HG03460 (cell line): ENCODE data around the gene DPY19L1.
A peak's percentile ranks its signal among the peaks of the same experiment; 100 is the strongest.
"Not testable (repeated sequence)": the region's sequence is repeated elsewhere in the genome, so short reads cannot be mapped to it uniquely, and the experiment has no call there.

ENCODE experiments used
- ATAC-seq: cut with Tn5 transposase; IDR thresholded peaks from one replicate; pipeline ENCODE4 v1.9.1; 2021; ENCODE audit not compliant: unreplicated experiment

Gene DPY19L1

DNA sequence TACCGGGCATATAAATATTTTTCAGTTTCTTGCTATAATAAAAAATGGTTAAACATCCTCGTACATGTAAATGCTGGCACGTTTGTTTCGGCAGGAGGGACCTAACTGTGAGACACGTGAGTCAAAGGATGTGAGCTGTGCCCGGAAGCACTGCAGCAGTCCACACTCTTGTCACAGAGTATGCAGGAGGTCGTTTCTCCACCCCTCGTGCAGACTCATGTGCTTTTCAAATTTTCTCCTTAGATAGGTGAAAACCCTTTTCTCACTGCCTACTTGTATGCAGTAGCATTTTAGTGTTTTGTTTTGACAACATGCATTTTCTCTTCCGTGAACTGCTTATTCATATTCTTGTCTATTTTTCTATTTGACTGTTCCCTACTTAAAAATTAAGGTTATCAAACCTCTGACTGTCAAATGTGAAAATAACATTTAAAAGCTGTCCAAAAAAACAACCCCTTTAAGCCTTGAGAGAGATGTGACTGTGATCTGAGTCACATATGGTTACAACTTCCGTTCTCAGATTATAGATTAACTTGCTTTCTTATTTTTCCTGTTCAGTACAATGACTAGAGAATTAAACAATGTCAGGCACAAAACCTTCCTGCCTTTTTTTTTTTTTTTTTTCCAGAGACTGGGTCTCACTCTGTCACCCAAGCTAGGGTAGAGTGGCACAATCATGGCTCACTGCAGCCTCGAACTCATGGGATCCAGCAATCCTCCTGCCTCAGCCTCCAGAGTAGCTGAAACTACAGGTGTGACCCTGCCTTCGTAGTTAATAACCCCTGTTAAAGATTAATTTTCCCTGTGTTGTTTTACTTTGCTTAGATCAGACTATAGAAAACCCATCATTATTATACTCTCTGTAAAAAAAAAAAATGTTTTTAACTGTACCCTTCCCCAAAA, 45.1 kb downstream of the DPY19L1 start:
- peak; percentile 85 for ATAC-seq

DNA sequence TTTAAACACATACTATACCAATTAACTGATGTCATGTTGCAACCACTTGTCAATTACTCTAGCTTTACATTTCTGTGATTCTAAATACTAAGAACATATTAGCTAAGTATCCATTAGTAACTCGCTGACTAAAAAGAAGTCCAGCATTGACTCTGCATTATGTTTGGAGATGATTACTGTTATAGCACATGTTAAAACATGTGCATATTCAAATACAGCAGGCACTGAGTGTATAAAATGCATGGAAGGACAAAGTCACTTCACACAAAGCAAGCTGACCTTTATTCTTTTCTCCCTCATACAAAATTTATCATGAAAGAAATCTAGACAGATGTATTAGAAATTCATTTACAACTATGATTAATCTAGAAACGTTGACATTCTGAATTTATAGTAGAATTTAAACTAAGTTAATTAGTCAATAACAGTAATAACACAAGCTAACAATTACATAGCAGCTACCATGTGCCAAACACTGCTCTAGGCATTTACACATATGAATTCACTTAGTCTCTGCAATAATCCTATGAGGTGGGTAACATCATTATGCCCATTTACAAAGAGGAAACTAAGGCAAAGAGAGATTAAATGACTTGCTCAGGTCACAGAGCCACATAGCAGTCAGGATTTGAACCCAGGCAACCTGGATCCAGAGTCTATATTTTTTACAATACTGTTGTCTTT, 48.7 kb downstream of the DPY19L1 start:
- not testable (repeated sequence) for ATAC-seq

DNA sequence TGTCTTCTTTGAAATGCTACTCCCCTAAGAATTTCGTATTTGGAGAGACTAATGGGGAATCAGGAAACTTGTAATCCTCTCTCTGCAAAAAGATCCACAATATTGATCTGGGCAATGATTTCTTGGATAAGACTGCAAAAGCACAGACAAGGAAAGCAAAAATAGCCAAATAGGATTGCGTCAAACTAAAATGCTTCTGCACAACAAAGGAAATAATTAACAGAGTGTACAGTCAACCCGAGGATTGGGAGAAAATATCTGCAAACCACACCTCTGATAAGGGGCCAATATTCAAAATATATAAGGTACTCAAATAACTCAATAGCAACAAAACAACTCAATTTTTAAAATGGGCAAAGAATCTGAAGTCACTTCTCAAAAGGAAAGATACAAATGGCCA, 52.1 kb downstream of the DPY19L1 start:
- ATAC-seq: not testable (repeated sequence)

DNA sequence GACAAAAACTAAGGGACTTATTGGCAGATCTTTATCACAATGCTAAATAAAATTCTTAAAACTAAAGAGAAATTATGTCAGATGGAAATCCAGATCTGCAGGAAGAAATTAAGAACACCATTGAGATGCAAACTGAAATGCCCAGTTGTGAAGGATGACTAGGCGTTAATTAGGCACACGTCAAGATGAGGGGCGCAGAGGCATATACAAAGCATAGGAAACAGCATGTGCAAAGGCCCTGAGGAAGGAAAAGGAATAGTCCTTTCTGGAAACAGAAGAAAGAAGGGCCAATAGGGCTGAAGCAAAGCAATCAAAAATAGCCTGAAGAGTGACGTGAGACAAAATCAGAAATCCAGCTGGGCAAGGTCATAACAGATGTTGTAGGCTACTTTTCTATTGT, 53.1 kb downstream of the DPY19L1 start:
- ATAC-seq: not testable (repeated sequence)

DNA sequence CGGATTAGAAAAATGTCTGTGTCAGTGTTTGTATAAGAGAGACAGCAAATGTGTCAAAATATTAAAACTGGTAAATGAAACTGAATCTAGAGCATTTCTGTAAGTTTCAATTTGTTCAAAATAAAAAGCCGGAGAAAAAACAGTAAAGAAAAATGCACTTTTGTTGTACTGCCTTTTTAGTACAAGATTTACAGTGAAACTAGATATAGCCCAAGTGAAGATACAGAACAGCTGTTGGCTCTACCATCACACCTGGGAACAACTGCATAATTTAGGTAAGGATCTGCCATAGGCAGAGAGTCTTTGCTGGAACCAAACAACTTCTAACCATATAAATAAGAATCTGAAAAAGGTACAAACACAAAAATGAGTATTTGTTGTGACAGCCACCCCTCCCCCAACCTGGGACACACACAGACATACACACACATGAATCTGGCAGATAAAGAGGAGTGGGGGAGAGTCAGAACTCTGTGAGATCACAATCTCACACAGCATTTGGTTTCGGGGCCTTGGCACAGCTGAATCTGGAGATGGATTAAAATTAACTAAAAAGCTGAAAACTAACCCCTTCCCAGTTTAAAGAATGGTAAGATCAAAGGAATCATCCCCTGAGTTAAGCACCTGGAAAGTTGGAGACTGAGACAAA, 54.8 kb downstream of the DPY19L1 start:
- no peak for ATAC-seq

DNA sequence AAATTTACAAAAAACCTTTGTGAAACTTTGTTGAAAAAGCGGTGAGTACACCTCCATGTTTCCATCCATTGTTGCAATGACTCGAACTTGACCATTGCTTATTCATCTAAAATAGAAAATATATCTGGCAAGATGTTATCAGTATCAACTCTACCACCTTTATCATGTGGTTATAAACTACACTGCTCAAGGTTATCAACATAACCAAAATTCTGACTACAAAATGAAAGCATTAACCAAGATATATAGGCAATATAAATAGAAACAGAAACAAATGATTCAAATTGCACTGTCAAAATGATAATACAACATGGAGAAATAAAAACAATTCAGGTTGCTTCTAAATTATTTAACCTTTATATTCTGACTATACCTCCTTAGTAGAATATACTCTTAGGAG, 58.2 kb downstream of the DPY19L1 start:
- not testable (repeated sequence) for ATAC-seq

DNA sequence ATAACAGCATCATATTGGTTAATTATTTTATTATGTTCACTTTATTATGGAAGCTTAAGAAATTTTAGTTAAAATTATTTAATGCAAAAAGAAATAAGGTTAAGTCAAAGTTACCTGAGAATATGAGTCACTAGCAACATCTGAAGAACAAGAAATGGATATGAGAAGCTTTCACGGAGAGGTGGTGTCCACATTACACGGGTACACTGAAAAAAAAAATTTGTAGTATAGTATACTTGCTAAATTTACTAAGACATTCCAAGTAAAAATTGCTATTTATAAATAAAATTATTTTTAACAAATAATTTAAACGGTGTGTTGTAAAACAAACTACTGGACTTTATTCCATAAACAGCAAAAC, 63.9 kb downstream of the DPY19L1 start:
- ATAC-seq: no peak

DNA sequence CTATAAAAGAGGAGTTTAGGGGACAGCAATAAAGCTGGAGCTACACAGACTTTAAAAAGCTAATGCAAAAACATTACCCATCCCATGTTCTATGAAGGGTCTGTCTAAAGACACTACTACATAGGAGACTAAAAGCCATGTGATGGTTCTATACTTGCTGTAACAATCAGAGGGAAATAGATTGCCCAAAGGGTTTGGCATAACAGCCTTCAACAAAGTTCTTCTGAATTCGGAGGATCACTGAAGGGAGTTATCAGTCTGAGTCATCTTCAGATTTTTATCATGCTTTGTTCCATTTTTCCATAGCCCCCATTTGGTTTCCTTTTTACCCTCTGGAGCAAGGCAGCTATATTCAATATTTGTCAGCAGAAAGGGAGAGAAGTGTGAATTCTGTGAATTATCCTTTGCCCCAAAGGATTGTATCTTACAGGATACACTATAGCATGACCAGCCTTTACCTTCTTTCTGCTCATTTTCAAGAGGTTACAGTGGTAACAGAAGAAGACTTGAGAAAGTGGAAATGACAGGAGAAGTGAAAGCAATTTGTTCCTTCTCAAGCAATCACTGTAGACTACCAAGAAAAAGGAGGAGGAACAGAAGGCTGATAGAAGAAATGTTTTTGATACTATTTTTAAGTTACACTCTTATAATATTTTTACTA, 64.4 kb downstream of the DPY19L1 start:
- peak; percentile 72 for ATAC-seq

DNA sequence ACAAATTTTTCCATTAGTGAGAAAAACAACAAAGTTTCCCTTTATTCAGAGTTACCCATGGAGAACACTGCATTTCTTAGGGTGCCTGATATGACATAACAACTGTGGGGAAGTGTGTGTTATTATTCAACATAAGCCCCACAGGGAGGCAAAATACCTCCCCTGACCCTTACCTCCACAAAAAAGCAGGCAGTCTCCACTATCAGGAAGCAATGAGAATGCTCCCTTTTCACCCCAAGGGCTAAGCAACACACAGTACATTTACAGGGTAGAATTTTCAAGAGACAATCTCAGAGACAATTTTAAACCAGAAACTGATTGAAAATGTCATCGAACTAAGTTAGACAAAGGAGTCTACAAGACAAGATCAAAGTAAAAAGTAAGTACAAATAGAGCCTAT, 69.5 kb downstream of the DPY19L1 start:
- not testable (repeated sequence) for ATAC-seq

DNA sequence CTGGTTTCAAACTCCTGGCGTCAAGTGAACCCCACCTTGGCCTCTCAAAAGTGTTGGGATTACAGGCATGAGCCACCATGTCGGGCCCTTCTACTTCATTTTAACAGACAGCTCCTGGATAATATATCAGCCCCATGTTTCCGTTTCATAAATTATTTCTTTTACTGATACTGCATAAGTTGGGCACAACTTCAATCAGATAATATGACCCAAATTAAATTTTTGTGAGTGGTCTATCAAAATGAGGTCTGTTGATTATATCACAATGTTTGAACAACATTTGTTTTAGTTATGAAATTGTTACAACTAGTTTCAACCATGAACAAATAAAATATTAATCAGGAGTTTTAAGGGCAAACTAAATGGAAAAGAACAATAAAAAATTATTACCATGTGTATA, 70.8 kb downstream of the DPY19L1 start:
- not testable (repeated sequence) for ATAC-seq

DNA sequence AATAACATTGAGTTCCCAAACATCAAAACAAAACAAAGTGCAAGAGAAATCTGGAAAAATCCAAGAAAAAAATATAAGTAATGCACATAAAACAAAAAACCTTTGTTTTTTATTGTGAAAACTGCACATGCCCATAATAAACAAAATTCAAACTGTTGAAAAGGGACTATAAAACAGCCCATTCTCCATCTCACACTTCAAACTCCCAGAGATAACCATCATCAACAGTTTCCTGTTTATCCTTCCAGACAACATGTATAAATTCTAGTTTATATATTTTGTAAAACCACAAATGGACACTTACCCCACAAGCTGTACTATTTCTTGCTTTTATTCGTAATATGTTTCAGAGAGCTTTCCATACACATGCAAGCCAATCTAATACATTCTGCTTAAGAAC, 79.3 kb downstream of the DPY19L1 start:
- ATAC-seq: no peak

DNA sequence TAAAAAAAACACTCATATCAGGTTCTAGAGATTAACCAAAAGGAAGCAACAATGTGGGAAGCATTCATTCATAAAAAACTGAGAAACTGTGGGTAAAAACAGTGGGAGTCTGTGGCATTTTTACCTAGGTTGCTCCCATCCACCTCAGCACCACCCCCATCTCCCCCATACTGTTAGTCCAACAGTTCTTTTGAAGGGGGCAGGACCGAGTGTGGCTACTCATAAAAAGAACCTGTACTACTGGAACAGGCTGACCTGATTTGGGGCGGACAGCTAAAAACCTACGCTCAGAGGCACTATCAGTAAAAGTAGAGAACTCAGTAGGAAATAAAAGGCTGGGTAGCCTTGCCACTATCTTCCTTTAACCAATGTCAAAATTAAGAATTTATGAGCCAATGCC, 84.5 kb downstream of the DPY19L1 start:
- no peak for ATAC-seq

DNA sequence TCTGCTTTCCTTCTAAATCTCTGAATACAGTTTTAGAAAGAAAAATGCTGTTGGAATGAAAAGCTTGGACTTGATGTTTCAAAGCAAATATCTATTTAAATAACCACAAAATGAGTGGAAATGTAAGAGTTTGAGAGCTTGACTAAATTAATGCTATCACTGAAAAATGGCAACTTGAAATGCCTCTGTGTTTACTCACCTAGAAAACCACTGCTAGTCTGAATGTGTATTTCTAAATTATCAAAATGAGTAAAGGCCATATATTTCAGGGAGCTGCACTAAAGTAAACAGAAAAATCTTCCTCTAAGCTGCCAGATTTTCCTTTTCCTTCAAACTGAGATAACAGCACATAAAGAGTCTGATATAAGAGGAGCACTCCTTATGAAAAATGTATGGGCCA, 87.9 kb downstream of the DPY19L1 start:
- no peak for ATAC-seq

DNA sequence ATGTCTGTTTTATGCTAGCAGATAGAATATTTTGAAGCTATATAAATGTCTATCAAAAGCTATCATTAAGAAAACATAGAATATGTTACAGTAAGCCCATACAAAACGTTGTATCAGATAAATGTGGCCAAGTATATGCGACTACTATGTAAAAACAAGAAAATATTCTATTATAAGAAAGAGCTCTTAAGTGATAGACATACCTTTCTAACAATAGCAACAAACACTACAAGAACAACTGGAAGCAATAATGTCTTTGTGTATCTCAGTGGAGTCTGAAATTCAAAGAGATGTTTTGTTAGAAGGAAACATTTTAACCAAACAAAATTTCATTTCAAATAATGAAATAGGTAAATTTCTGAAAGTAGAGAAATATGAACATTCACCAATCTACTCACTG, 89.9 kb downstream of the DPY19L1 start:
- ATAC-seq: not testable (repeated sequence)

DNA sequence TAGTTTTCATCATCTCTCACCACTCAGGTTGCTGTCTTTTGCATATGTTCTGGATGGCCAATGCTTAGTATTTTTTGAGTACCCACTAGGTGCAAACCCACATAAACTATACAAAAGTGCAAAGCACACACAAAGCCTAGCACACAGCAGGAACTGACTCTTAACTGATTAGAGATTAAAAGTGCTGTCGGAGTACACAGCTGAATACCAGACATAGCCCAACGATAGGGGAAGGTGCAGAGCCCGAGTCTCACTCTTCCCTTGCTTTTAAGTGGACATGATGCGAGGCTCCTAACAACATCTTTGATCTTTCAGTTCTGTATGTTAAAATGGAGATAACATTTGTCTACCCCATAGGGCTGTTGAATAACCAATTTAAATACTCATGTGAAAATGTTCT, 90.8 kb downstream of the DPY19L1 start:
- ATAC-seq: no peak

DNA sequence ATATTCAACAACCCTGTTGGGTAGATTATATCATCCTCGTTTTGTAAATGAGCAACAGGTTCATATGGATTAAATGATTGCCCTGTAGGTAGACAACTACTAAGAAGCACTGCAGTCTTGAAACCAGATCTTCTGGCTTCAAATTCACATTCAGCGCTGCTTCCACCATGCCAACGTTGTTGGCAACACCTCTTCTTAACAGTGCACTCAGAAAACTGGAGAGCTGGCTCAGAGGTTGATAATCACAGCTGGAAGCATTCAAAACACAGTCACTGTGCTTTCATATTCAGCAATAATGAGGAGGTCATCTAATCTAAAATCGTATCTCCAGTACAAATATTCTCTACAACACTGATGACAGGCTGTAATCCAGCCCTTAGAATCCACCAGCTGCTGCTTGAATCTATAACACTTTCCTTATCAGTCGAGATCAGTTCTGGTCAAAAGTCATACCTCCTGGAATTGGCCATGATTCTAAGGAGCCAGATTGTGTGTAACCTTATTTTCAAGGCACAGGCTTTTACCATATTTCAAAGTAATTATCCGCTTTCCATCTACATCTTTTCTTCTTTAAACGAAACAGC, 91.3 kb downstream of the DPY19L1 start:
- not testable (repeated sequence) for ATAC-seq

DNA sequence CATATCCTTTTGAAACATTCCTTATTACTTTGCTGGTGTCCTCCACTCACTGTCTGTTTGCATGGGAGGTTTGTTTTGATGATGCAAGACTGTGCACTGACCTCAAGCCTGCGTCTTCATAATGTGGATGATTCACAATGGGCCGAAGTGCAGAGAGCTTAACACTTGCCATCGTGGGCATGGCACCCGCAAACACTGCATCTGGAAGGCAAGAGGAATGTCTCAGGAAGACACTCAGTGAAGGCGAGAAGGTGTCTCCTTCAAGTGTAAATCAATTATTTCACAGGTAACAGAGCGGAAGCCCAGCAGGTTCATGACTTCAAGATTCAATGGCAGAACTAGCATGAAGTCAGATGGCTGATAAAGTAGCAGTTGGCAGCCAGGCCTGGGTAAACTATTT, 98.1 kb downstream of the DPY19L1 start:
- no peak for ATAC-seq

DNA sequence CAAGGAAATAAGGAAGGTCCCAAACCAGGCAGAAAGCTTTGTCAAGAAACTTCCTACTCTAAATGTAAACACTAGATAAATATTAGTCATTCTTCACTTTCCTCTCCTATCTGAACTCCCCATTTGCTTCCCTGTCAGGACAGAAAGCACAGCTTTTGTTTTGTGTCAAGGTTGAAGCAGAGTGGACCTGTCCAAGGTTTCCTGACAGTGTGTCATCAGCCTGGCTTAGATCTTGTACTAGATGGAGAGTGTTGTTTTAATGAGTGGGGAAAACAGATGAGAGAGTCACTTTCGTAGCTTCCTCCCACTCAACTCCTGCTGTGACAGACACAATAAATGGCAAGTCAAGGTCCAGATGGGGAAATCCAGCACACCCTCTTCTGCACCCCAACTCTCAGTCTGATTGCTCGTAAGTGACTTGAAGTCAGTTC, 101.5 kb downstream of the DPY19L1 start:
- not testable (repeated sequence) for ATAC-seq

DNA sequence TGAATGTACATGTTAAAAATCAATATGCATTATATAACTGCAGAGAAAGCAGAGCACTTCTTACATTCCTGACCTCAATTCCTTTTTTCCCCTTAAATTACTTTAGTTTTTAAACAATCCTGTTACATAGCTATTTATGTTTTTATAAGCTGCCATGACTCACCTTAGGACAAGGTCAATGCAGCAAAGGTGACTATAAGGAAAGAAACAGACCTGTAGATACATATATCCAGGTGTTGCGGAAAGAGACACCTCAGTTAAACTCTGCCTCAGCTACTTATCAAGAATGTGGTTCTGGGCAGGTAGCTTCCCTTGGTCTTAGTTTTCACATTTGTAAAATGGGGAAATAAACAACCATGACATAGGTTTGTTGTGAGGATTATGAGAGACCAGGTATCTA, 105.5 kb downstream of the DPY19L1 start:
- ATAC-seq: no peak

DNA sequence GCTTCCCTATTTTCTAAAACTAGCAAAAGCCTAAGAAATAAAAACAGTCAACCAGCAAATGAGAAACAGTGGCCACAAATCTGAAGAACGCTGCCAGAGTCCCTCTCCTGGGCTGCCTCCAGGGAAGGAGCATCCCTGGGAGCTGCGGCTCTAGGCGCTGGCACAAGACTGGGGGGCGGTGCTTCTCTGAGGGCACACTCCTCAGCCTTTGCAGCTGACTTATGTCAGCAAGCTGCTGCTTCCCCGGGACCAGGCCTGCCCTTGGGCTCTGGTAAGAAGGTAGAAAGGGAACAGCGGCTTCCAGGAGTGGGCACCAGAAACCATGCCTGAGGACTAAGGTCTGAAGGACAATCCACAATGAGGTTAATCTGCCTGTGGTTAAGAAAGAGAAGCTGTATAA, 107.5 kb downstream of the DPY19L1 start:
- not testable (repeated sequence) for ATAC-seq

DNA sequence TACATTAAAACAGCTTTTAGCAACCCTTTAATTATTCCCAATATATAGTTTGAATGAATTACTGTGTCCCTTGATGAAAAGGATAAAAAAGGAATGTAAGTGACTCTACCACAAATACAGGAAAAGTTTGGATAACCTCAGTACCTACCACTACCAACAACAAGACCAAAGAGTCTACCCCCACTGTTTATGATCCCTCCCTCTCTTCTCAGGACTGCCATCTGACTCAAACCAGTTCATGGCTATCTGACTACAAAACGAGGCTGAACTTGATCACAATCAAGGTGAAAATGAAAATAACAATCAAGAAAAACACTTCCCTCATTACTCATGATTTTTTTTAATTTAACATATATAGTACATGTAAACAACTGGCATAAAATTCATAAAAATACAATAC, 108.7 kb downstream of the DPY19L1 start:
- no peak for ATAC-seq
